Activated CD8-positive, alpha-beta T cell treated with anti-CD3 and anti-CD28 coated beads, Interleukin-2, amount 10 ng/mL, durations not matched to agents 7 days and 5 days (primary cell): ENCODE results near the gene FAR1. TPM values are rescaled to one million over a fixed set of nuclear protein-coding genes. Genes with fewer than 3 reads are reported as not detected.

ENCODE experiments used
- total RNA-seq, 2 experiments: library from RNA; stranded (reverse); gene quantifications; one replicate each; pipeline ENCODE4 v1.2.3, GENCODE V29; 2021

The FAR1 gene
- total RNA-seq, 2 experiments from 2014 or later: 65.3 to 65.8 TPM

Other genes with a start within 250 kb of the FAR1 start
- 10 to 100 TPM; 25.7 to 26.2 TPM for gene BTBD10, start 205.4 kb upstream of the FAR1 start, total RNA-seq
- gene PTH, start 172.7 kb upstream of the FAR1 start, total RNA-seq: not detected